K562 (cell line): ENCODE results near the gene MRNIP. TPM values are rescaled to one million over a fixed set of nuclear protein-coding genes. Genes with fewer than 3 reads are reported as not detected.

Source experiments
- CBFB ChIP-seq: sonication (generic); formaldehyde crosslinking; IDR thresholded peaks from 2 replicates; pipeline ENCODE4 v1.4.0; 2020; ENCODE audit warnings: mild to moderate bottlenecking, missing genetic modification reagents
- CEBPZ ChIP-seq: fragments of 150-350 bp; IDR thresholded peaks from 2 replicates; pipeline ENCODE4 v1.6.1; 2014; ENCODE audit warnings: low read depth, mild to moderate bottlenecking, low read length, borderline replicate concordance
- GTF3C2 ChIP-seq: IDR thresholded peaks from 3 replicates; pipeline ENCODE4 v1.6.1; 2011; ENCODE audit warnings: borderline replicate concordance, mild to moderate bottlenecking, moderate library complexity; ENCODE audit not compliant: insufficient read length; ENCODE audit errors: extremely low read depth
- HMGN3 ChIP-seq: IDR thresholded peaks from 2 replicates; pipeline ENCODE4 v1.6.1; 2011; ENCODE audit warnings: borderline replicate concordance, low read depth, mild to moderate bottlenecking, mixed read lengths, low read length; ENCODE audit not compliant: insufficient read length; ENCODE audit errors: extremely low read depth
- RAD51 ChIP-seq: fragments of 450-650 bp; IDR thresholded peaks from 2 replicates; pipeline ENCODE4 v1.7.1; 2016; ENCODE audit warnings: low read depth, mild to moderate bottlenecking, borderline replicate concordance
- ZBTB8A ChIP-seq: fragments of 450-650 bp; IDR thresholded peaks from 2 replicates; pipeline ENCODE4 v1.6.1; 2018; ENCODE audit warnings: mild to moderate bottlenecking, moderate library complexity; ENCODE audit not compliant: partially characterized antibody
- ZNF407 ChIP-seq: fragments of 450-650 bp; IDR thresholded peaks from 2 replicates; pipeline ENCODE4 v1.6.1; 2016; ENCODE audit warnings: low read depth
- ZNF764 ChIP-seq: fragments of 250-450 bp; sonication (Bioruptor Pico); IDR thresholded peaks from 2 replicates; pipeline ENCODE4 v1.4.0; 2020; ENCODE audit warnings: low read depth, mild to moderate bottlenecking, moderate library complexity
- polyA plus RNA-seq, 8 experiments: library from polyadenylated mRNA; depleted of rRNA in 4 of 8; stranded (reverse) in 5 of 8; unstranded in 3 of 8; fragments of >200 nt; fragmentation: Nextera tagmentation in 2 of 8; fragmentation: Illumina TruSeq in 1 of 8; extraction: Ambion mirVana in 2 of 8; extraction: Trizol in 1 of 8; gene quantifications; 2 replicates each; pipeline versions ENCODE4 v1.2.1 to v1.2.3, GENCODE V29; 2011 to 2014; ENCODE audit warnings: inconsistent platforms in 1 of 8, missing spikeins in 1 of 8
- total RNA-seq, 7 experiments: library from RNA; depleted of rRNA in 6 of 7; stranded (reverse); fragments of >200 nt in 6 of 7; fragmentation: Illumina TruSeq in 2 of 7; extraction: Trizol in 2 of 7; gene quantifications; 2 replicates each; pipeline versions ENCODE4 v1.2.1 to v1.2.3, GENCODE V29; 2011 to 2021; ENCODE audit warnings: low replicate concordance in 1 of 7
- TF ChIP-seq, protein P1 (sequence below): fragments of 250-450 bp; sonication (Bioruptor Pico); IDR thresholded peaks from 2 replicates; pipeline ENCODE4 v1.5.1; 2021; ENCODE audit warnings: mild to moderate bottlenecking

The MRNIP gene
- total and polyA plus RNA-seq, 9 of the 15 experiments (the other 6 are each of a cell fraction or from before 2014, with no cell fraction given): 3.6 to 39.0 (median 16.8) TPM

DNA sequence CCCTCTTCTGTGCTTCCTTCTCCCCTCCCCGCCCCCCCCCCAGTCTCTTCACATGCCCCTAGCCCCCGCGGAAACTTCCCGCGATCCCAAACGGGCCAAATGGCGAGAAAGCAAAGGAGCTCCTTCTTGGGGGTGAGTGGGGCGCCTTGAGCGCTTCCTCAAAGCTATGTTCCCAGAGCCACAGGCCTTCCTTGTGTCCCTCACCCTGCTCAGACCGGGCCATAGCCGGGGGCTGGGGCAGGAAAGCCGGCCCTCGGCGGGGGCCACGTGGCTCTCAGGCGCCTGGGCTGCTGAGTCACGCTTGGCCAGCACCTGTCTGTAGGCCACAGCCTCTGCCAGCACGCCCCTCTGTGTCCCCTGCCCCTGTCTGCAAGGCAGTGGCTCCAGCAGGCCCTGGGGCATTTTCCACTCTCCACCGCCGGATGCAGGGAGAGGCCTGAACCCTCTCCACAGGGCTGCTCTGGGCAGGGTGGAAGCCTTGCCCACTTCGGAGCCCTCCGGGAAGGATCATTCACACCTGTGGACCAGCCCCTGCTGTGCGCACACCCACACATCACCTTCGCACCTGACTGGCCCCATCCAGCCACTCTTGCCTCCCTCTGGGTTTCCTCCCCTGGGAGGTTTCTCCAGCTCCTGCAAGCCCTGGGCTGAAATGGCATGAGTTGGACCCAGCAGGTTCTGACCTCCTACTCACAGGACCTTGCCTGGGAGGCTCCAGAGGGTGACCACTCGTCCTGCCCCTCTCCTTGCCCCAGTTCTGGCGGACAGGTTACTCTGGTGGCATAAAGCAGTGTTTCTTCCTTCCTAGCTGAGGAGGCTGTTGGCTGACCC lies 39.1 kb downstream of the MRNIP start (continued):
- no peak for TF ChIP-seq ZNF407
- TF ChIP-seq CBFB (CRISPR knock-in tag): no peak
- TF ChIP-seq, protein P1, sequence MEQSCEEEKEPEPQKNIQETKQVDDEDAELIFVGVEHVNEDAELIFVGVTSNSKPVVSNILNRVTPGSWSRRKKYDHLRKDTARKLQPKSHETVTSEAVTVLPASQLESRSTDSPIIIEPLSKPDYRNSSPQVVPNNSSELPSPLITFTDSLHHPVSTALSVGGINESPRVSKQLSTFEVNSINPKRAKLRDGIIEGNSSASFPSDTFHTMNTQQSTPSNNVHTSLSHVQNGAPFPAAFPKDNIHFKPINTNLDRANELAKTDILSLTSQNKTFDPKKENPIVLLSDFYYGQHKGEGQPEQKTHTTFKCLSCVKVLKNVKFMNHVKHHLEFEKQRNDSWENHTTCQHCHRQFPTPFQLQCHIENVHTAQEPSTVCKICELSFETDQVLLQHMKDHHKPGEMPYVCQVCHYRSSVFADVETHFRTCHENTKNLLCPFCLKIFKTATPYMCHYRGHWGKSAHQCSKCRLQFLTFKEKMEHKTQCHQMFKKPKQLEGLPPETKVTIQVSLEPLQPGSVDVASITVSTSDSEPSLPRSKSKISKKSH (CRISPR knock-in tag): no peak
- TF ChIP-seq HMGN3: no peak
- no peak for TF ChIP-seq RAD51
- TF ChIP-seq GTF3C2: no peak
- TF ChIP-seq ZBTB8A: no peak
- no peak for TF ChIP-seq CEBPZ
- TF ChIP-seq ZNF764 (CRISPR knock-in tag): no peak
